AG10803 (cell line): ENCODE results near the gene CMPK1.
A peak's percentile ranks its signal among the peaks of the same experiment; 100 is the strongest.

Experiments used
- DNase-seq: peaks from one replicate; pipeline ENCODE4 v3.0.0; 2010; ENCODE audit warnings: low read depth
- H3K4me3 ChIP-seq: 2 replicates; pipeline ENCODE4 v1.5.1; 2011; ENCODE audit warnings: mild to moderate bottlenecking, low read length, control low read depth
- TF ChIP-seq, protein P1 (sequence below): conservative IDR thresholded peaks from 2 replicates; pipeline ENCODE4 v1.5.1; 2011; ENCODE audit warnings: mild to moderate bottlenecking, low read length, control low read depth, inconsistent platforms

The CMPK1 gene

DNA sequence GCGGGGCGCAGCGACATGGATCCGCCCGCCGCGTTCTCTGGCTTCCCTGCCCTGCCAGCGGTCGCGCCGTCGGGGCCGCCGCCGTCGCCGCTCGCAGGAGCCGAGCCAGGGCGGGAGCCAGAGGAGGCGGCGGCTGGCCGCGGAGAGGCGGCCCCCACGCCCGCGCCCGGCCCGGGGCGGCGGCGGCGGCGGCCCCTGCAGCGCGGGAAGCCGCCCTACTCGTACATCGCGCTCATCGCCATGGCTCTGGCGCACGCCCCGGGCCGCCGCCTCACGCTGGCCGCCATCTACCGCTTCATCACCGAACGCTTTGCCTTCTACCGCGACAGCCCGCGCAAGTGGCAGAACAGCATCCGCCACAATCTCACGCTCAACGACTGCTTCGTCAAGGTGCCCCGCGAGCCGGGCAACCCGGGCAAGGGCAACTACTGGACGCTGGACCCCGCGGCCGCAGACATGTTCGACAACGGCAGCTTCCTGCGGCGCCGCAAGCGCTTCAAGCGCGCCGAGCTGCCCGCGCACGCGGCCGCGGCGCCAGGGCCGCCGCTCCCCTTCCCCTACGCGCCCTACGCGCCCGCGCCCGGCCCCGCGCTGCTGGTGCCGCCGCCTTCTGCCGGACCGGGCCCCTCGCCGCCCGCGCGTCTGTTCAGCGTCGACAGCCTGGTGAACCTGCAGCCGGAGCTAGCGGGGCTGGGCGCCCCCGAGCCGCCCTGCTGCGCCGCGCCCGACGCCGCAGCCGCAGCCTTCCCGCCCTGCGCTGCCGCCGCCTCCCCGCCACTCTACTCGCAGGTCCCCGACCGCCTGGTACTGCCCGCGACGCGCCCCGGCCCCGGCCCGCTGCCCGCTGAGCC, 83.0 kb downstream of the CMPK1 start:
- TF ChIP-seq, protein P1, sequence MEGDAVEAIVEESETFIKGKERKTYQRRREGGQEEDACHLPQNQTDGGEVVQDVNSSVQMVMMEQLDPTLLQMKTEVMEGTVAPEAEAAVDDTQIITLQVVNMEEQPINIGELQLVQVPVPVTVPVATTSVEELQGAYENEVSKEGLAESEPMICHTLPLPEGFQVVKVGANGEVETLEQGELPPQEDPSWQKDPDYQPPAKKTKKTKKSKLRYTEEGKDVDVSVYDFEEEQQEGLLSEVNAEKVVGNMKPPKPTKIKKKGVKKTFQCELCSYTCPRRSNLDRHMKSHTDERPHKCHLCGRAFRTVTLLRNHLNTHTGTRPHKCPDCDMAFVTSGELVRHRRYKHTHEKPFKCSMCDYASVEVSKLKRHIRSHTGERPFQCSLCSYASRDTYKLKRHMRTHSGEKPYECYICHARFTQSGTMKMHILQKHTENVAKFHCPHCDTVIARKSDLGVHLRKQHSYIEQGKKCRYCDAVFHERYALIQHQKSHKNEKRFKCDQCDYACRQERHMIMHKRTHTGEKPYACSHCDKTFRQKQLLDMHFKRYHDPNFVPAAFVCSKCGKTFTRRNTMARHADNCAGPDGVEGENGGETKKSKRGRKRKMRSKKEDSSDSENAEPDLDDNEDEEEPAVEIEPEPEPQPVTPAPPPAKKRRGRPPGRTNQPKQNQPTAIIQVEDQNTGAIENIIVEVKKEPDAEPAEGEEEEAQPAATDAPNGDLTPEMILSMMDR = no peak
- peak overlapping the region; percentile 39 for H3K4me3 ChIP-seq
- DNase-seq = no peak

DNA sequence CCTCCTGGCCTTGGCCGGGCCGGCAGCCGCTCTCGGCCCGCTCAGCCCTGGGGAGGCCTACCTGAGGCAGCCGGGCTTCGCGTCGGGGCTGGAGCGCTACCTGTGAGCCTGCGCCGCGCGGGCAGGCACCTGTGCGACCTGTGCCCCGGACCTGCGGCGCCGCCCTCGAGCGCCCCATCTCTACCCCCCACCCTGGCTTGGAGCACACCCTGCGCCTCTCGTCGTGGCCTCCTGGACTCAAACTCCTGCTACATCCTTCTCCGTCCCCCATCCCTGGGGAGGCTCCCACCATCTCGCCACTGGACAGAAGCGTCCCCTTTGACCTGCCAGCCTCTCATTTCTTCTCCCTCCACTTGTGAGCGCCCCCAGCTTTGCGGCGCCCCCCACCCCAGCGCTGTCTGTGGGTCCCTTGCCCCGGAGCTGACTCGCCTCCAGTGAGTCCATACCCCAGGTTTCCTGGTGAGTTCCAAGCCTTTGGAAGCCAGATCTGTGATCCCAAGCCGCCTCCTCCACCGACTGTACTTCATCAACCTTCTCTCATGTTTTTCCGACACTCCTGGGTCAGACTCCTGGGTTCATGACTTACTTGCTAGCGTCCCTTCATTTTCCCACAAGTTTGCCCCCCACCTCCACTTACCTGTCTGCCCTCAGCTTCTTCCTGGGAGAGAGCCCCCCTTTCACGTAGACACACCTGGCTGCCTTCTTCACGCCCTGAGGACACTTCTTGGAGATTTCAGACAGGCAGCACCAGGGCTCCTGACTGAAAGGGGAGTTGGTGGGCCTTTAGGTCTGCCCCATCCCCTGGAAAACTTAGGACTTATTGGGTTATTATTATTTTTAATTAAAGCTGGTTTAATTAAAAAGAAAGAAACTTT, 83.8 kb downstream of the CMPK1 start:
- no peak overlapping the region for H3K4me3 ChIP-seq
- DNase-seq = no peak

DNA sequence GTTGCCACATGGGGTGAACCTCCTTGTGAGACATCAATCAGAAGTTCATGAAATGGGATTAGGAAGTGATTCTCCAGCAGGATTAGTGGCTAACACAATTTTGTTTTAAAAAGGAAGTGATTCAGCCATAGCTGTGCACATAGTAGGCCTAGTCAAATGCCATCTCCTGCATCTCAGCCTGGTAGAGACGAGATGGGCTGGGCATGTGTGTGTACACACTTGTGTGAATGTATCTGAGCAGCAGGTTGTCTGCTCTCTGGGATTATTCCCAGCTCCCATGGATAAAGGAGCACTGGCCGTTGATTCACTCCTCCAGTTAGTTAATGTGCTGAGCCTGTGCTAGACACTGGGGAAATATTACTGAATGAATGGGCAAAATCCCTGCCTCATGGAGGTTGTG, 84.5 kb downstream of the CMPK1 start:
- TF ChIP-seq, protein P1 = no peak
- H3K4me3 ChIP-seq = no peak overlapping the region
- DNase-seq = no peak

More for the DNA sequence above, 83.8 kb downstream of the CMPK1 start:
- TF ChIP-seq, protein P1 = no peak

DNA sequence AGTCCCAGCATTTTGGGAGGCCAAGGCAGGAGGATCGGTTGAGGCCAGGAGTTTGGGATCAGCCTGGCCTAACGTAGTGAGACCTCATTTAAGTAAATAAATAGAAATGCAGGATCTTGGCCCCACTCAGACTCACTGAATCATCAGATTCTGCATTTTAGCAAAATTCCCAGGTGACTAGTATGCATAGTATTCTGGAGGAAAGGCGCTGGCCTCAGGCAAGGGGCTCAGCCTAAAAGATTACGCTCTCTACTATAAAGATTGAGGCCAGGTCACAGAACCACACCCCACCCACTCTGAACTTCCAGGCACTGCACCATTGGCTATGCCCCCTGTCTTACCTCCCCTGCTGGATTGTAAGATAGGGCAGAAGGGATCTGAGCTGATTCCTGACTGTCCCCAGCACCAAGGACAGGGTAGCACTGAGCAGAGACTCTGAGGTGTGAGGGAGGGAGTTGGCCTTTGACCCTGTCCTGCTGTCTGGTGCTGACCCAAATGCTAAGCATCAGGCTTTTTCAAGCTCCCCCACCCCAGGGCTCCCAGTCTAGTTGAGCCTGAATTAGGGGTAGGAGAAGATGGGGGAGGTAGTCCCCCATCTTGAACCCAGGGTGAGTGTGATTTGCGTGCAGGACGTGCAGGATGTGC, 85.2 kb downstream of the CMPK1 start:
- H3K4me3 ChIP-seq = no peak overlapping the region
- TF ChIP-seq, protein P1 = no peak
- no peak for DNase-seq

DNA sequence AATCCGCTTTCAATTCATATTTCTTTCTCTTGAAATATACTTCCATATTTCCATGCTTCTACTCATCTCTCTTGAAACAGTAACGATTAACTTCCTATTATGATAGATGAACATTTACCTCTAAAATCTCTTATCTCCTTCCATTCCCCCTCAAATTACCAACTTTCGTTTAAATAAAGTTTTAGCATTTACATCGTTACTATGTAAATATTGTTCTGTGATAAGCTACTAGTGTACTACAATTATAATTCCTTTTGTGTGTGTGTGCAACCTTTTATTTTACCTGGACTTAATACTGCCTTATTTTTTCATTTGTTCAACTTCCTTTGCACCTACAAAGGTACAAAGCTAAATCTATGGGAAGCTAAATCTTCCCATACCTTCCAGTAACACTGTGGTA, 87.0 kb downstream of the CMPK1 start:
- TF ChIP-seq, protein P1 = no peak
- H3K4me3 ChIP-seq = no peak overlapping the region
- no peak for DNase-seq

DNA sequence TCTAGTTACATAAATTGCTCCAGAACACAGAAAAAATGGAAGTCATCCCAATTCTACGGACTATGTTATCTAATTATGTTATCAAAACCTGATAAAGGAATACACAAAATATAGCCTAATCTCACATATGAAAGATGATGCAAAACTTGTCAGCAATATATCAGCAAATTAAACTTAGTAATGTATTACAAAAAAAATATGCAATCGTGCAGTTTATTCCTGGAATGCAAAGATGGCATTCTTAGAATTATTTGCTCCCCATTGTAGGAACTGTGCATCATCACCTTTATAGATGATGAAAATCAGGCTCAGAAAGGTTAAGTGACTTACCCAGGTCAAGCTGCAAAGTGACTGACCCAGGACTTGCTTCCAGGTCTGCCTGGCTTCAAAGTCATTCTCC, 90.3 kb downstream of the CMPK1 start:
- TF ChIP-seq, protein P1 = no peak
- H3K4me3 ChIP-seq = no peak overlapping the region
- DNase-seq = no peak
